ENCODE measurements around the gene PMF1.

The PMF1 gene

DNA sequence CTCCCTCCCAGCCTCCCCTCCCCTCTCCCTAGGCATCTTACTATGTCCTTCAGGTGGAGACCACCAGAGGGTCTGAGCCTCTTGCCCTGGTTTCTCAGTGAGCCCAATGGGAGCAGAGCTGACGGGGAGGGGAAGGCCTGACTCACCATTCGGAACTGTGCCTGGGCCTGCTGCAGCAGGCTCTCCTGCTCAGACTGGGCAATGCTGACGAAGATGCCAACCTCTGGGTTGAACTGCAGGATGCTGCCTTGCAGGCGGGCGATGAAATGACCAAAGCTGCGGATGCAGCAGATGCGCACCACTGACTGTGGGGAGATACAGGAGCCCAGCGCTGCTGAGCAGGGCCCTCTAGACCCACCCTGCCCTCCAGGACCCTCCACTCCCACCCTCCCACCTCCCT, 46.1 kb downstream of the PMF1 start:
- peaks cover 18% of the 10 kb centered on the region for H3K4me1 Mint-ChIP-seq (ENCODE audit: low read depth)
- H3K27ac Mint-ChIP-seq = no peak overlapping the region
- no peaks in the 10 kb centered on the region for H3K27me3 Mint-ChIP-seq
- peaks cover 9% of the 10 kb centered on the region for H3K36me3 Mint-ChIP-seq
- no peaks in the 10 kb centered on the region for H3K9me3 Mint-ChIP-seq (ENCODE audit: low read depth)
- no peak overlapping the region for H3K4me3 Mint-ChIP-seq

DNA sequence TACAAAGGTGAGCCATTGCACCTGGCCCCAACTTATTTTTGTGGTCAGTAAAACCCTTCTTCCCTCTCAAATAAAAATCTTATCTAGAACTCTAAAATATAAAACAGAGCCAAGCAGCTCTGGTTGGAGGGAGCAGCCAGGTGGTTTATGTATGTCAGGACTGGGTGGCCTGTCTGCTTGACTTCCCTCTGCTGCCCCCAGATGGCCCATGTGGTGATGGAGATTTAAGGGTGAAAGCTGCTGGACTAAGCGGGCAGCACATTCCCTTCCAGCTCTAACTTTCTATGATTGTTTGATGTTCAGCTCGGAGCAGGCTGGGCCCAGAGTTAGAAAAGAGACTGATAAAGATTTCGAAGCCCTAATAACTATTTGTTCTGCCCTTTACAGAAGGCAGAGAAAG, 47.0 kb downstream of the PMF1 start:
- Mint-ChIP-seq H3K27ac (no peak overlapping the region), H3K27me3 (no peaks in the 10 kb centered on the region), H3K4me3 (no peak overlapping the region), H3K36me3 (peaks cover 12% of the 10 kb centered on the region), H3K4me1 (ENCODE audit: low read depth) (peaks cover 18% of the 10 kb centered on the region), H3K9me3 (ENCODE audit: low read depth) (no peaks in the 10 kb centered on the region)

DNA sequence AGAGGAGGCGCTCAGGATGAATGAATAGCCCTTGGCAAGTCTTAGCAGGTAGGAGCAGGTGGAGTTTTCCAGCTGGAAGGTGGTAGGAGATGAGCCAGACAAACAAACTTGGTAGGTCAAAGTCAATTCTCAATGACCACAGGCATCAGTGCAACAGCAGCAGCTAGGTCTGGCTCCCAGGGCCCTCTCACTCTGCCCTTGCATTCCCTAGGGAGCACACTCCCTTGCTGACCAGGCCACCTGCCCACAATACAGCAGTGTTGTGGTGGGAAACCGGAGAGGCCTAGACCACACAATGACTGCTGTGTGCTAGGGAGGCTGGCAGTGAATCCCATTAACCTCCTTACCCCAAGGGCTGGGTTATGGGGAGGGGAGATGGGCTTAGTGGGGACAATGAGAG, 48.1 kb downstream of the PMF1 start:
- peaks cover 12% of the 10 kb centered on the region for H3K36me3 Mint-ChIP-seq
- no peaks in the 10 kb centered on the region for H3K27me3 Mint-ChIP-seq
- peaks cover 18% of the 10 kb centered on the region for H3K4me1 Mint-ChIP-seq (ENCODE audit: low read depth)
- no peak overlapping the region for H3K4me3 Mint-ChIP-seq
- H3K9me3 Mint-ChIP-seq (ENCODE audit: low read depth) = no peaks in the 10 kb centered on the region
- H3K27ac Mint-ChIP-seq = peak overlapping the region; percentile 10

DNA sequence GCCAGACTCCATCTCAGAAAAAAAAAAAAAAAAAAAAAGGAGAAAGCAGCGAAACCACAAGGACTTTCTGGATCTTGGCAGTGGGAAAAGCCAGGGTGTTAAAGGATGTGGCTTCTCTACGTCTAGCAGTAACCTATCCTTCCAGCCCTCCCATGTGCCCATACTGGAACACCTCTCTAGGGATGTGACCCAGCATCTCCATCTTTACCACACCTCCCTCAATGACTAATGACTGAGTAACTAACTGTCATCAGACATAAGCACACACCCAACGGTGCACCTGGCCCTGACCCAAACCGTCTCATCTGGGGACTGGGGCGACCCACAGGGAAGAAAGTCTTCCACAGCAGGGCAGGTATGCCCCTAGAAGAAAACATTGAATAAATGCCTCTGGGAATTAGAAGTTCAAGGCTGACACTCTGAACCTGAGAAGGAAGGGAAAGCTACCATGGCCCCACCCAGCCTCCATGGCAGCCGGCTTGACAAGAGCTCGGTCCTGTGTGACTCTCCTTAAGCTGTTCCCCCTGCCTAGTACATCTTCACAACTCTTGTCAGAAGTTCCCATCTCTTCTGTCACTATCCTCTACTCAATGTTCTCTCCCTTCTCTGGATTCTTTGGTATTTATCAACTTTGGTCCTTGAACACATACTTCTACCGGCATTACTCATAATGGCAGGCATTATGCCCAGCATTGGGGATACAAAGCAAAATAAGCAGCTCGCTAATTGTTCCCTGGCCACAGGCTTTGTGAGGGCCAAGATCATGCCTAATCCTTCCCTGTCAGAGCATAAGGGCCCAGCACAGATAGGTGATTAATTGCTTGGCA, 49.9 kb downstream of the PMF1 start:
- Mint-ChIP-seq H3K36me3 (peaks cover 16% of the 10 kb centered on the region), H3K27ac (peak overlapping the region; percentile 54), H3K4me1 (ENCODE audit: low read depth) (peaks cover 15% of the 10 kb centered on the region), H3K9me3 (ENCODE audit: low read depth) (no peaks in the 10 kb centered on the region), H3K27me3 (no peaks in the 10 kb centered on the region), H3K4me3 (no peak overlapping the region)

DNA sequence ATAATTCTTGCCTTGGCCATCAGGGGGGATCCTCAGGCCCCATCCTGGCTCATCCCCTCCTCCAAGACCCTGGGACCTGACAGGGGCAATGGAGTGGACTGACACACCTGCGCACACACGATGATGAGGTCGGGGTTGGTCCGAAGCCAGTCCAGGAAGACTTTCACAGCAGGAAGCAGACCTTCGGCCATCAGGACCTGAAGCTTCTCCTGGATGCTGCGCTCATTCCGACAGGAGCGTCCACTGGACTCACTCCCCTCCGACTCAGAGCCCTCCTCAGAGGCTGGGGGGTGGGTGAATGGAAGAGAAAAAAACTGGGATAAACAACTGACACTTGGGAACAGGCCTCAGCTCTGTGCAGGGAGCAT, 50.5 kb downstream of the PMF1 start:
- Mint-ChIP-seq H3K27ac (no peak overlapping the region), H3K27me3 (no peaks in the 10 kb centered on the region), H3K36me3 (peaks cover 16% of the 10 kb centered on the region), H3K4me1 (ENCODE audit: low read depth) (peaks cover 10% of the 10 kb centered on the region), H3K4me3 (no peak overlapping the region), H3K9me3 (ENCODE audit: low read depth) (no peaks in the 10 kb centered on the region)

DNA sequence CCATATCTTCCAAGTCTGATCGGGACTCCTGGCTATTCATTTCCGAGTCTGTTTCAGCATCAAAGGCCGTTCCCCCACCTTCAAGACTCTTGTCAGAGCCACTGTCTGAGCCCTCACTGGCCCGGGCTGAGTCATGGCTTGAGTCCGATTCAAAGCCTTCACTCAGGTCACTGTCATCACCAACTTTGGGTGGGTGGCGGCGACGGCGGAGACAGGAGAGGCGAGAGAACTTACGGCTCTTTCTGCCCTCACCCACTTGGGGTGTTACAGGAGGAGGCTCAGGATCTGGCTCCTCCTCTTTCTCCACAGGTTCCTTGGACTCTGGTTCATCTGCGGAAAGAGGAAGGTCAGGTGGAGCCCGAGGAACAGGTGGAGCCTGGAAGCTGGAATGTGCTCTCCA, 53.2 kb downstream of the PMF1 start:
- Mint-ChIP-seq H3K27ac (no peak overlapping the region), H3K9me3 (ENCODE audit: low read depth) (no peaks in the 10 kb centered on the region), H3K4me1 (ENCODE audit: low read depth) (peaks cover 7% of the 10 kb centered on the region), H3K4me3 (no peak overlapping the region), H3K27me3 (no peaks in the 10 kb centered on the region), H3K36me3 (peaks cover 16% of the 10 kb centered on the region)

DNA sequence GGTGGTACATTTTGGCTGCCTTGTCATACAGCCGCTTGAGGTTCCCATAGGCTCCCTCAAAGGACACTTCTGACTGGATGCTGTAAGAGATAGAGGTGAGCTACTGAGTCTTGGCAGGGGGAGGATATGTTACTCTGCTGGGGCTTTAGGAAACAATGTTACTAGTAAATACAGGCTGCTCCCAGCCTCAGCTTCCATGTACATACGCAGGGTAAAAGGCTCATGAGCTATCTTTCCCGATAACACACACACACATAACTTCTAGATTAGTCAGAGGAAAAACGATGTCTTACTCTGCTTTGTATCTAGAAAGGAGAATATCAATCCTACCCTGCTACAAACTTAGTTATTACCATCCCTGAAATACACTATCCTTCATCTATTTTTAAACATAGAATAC, 55.5 kb downstream of the PMF1 start:
- H3K9me3 Mint-ChIP-seq (ENCODE audit: low read depth) = no peaks in the 10 kb centered on the region
- H3K27me3 Mint-ChIP-seq = no peaks in the 10 kb centered on the region
- peaks cover 1% of the 10 kb centered on the region for H3K4me1 Mint-ChIP-seq (ENCODE audit: low read depth)
- H3K27ac Mint-ChIP-seq = no peak overlapping the region
- no peak overlapping the region for H3K4me3 Mint-ChIP-seq
- peaks cover 17% of the 10 kb centered on the region for H3K36me3 Mint-ChIP-seq

DNA sequence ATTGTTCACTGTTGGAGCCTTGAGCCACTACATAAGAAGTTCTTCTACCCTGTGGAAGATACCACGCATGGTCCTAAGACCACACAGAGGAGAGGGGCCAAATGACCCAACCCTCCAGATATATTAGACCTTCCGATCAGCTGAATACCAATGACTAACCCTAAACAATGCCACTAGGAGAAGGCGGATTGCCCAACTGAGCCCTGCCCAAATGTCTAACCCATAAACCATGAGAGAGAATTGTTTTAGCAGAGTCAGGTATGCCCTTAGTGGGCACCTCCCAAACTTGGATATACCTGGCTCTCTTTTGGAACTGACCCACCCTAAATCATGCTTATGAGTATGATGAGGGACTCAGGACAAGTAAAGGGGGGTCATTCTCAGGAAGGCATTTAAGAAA, 57.5 kb downstream of the PMF1 start:
- Mint-ChIP-seq H3K9me3 (ENCODE audit: low read depth) (no peaks in the 10 kb centered on the region), H3K36me3 (peaks cover 12% of the 10 kb centered on the region), H3K4me3 (no peak overlapping the region), H3K27me3 (no peaks in the 10 kb centered on the region), H3K4me1 (ENCODE audit: low read depth) (no peaks in the 10 kb centered on the region), H3K27ac (no peak overlapping the region)

DNA sequence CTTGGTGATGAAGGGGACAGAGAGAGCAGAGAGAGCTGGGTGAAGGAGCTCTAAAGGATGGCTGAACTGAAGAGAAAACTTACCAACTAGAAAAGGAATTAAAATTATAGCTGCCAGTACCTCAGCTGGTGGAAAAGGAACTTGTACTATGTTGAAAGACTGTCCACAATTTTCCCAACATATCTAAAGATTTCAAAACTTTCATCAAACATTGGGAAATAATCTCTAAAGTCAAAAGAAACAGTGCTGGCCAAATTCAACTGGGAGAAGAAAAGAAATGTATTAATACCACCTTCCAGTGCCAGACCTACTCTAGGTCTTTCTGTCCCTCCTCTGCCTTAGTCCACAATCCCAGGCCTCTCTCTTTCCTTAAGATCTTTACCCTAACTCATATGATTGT, 63.7 kb downstream of the PMF1 start:
- Mint-ChIP-seq H3K36me3 (peaks cover 8% of the 10 kb centered on the region), H3K9me3 (ENCODE audit: low read depth) (no peaks in the 10 kb centered on the region), H3K27me3 (no peaks in the 10 kb centered on the region), H3K4me3 (no peak overlapping the region), H3K27ac (no peak overlapping the region), H3K4me1 (ENCODE audit: low read depth) (peaks cover 19% of the 10 kb centered on the region)

DNA sequence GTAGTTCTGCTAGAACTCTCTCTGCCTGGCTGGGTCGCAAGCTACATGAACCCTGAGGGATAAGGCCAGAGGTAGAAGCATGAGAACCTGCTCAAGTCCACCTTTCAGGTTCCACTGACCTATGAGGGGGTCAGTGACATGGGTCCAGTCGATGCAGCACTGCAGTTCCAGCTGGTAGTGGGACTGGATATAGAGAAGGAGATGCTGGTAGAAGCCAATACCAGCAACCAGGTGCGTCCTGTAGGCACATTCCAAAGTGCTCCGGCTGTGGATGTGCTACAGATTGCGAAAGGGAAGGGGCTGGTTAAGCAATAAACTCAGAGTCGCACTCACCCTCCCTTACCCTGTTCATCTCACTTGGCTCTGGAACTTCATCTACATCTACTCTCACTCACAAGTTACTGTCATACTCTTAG, 64.2 kb downstream of the PMF1 start:
- no peak overlapping the region for H3K4me3 Mint-ChIP-seq
- H3K36me3 Mint-ChIP-seq = peaks cover 7% of the 10 kb centered on the region
- H3K4me1 Mint-ChIP-seq (ENCODE audit: low read depth) = peaks cover 21% of the 10 kb centered on the region
- no peak overlapping the region for H3K27ac Mint-ChIP-seq
- no peaks in the 10 kb centered on the region for H3K27me3 Mint-ChIP-seq
- H3K9me3 Mint-ChIP-seq (ENCODE audit: low read depth) = no peaks in the 10 kb centered on the region

DNA sequence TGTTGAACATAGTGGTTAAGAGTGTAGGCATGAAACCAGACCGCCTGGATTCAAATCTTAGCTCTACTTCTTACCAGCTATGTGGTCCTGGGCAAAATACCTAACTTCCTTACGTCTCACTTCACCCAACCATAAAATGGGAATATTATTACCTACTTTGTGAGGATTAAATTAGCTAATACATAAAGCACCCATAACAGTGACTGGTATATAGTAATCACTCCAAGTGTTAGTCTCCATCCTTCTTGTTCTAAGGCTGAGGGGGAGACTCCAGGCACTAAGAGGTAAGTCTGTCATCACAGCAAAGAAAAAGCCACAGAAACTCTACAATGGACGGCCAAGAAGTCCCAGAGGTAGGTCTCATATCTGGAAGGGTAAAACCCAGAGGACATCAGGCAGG, 67.0 kb downstream of the PMF1 start:
- H3K4me3 Mint-ChIP-seq = peak overlapping the region; percentile 99
- peaks cover 2% of the 10 kb centered on the region for H3K36me3 Mint-ChIP-seq
- no peaks in the 10 kb centered on the region for H3K27me3 Mint-ChIP-seq
- peaks cover 31% of the 10 kb centered on the region for H3K4me1 Mint-ChIP-seq (ENCODE audit: low read depth)
- no peaks in the 10 kb centered on the region for H3K9me3 Mint-ChIP-seq (ENCODE audit: low read depth)
- H3K27ac Mint-ChIP-seq = peak overlapping the region; percentile 46

DNA sequence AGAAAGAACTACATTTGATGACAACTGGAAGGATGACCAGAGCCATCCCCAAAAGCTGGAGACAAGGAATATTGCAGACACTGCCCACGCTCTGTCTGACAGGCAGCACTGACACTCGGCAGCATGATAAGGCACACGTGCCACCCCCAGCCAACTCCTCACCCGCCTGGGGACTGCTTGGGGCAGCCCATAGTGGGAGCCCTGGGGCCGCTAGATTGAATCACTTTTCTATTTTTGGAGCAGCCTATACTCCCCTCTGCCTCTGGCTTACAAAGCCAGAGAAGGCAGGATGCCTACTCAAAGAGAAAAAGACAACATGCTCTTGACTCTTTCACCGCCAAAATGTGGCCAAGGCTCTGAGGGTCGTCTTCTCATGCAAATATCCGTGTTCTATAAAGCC, 68.5 kb downstream of the PMF1 start:
- Mint-ChIP-seq H3K4me1 (ENCODE audit: low read depth) (peaks cover 31% of the 10 kb centered on the region), H3K27me3 (no peaks in the 10 kb centered on the region), H3K9me3 (ENCODE audit: low read depth) (no peaks in the 10 kb centered on the region), H3K36me3 (peaks cover 2% of the 10 kb centered on the region), H3K4me3 (peak overlapping the region; percentile 99), H3K27ac (peak overlapping the region; percentile 98)

DNA sequence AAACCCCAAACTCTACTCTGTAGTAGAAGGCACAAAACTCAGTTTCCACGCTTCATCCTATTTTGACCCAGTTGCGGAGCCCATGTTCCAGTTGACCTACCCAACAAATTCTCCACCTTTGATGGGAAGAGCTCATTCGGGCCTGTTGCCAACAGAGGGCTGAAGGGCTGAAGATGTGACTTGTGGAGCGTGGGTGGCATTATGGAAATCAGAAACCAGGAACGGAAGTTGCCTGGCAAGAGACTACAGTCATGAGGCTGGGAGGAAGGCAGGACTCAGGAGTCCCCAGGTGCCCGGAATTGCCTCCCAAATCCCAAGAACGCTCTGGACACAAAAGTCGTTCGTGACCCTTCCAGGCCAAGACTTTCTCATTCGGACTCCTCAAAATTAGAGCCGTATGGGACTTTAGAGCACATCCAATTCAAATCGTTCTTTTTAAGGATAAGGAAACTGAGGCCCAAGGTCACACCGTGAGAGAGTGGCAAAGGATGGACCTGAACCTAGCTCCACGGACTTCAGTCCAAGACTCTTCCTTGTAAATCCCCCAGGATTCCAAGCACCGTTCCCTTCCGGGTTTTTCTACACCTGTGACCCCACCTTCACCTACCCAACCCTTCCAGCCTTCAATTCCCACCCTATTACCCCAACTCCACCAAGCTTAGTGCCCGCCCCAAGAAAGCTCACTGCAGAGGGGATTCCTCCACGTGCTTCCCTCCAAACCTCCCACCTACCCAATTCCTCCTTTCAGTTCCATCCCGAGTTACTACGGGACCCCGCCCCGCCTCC, 69.1 kb downstream of the PMF1 start:
- Mint-ChIP-seq H3K4me1 (ENCODE audit: low read depth) (peaks cover 31% of the 10 kb centered on the region), H3K9me3 (ENCODE audit: low read depth) (no peaks in the 10 kb centered on the region), H3K27me3 (no peaks in the 10 kb centered on the region), H3K36me3 (peaks cover 2% of the 10 kb centered on the region), H3K4me3 (peak overlapping the region; percentile 99), H3K27ac (peak overlapping the region; percentile 98)

DNA sequence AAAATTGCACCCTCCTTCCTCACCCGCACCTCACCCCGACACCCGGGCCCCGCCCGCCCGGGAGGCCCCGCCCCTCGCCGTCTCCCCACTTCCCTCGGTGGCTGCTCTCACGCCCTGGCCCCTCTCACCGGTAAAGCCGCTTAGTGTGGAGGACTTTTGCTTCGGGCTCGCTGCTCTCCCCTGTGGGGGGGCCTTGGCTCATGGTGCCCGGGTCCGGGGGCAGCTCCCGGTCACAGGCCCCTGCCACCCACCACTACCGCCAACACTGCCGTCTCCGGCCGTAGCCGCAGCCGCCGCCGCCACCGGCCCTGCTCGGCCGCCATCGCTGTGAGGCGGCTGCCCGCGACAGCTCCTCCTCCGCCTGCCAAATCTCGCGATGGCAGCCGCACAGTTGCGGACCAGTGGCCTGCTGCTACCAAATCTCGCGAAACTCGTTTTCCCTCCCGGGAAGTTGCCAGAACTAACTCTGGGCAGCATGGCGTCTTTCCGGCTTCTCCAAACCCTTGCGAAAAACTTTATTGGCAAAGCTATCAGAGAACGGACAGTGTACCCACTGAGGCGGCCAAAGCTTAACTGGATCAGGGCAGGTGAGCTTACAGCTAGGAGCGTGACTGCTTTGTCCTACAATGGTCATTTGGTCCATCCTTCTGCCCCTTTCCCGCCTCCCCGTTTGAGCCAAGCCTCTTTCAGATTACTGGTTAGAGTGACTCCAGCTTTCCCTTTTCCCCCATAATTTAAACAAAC, 69.8 kb downstream of the PMF1 start, which contains the start of gene SMG5:
Gene SMG5 (minus strand): TSS at position 347 of the 744 bp plus-strand sequence. CDS start 145 bp downstream, at position 202.
- Mint-ChIP-seq H3K27ac (peak within 1 kb of the TSS; percentile 98), H3K9me3 (ENCODE audit: low read depth) (no peaks in the 10 kb centered on the region), H3K36me3 (peaks cover 2% of the 10 kb centered on the region), H3K4me3 (peak within 1 kb of the TSS; percentile 99), H3K4me1 (ENCODE audit: low read depth) (peaks cover 31% of the 10 kb centered on the region), H3K27me3 (no peaks in the 10 kb centered on the region)

DNA sequence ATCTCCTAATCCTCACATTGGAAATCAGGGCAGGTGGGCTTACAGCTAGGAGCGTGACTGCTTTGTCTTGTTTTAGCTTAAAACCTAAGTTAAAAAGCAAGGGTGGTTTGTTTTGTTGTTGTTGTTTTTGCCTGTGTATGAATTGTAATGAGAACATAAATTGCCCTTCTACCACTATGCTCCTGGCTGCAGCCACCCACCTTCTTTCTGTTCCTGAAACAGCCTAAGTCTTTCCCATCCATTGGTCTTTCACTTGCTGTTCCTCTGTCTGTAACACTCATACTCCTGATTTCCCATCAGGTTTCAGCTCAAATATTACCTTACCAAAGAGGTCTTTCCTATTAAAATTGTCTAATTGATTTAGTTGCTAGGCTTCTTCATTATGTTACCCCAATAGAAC, 70.7 kb downstream of the PMF1 start:
- Mint-ChIP-seq H3K4me3 (peak overlapping the region; percentile 99), H3K36me3 (no peaks in the 10 kb centered on the region), H3K4me1 (ENCODE audit: low read depth) (peaks cover 27% of the 10 kb centered on the region)

More for the DNA sequence above, 70.7 kb downstream of the PMF1 start:
- Mint-ChIP-seq H3K27ac (peak overlapping the region; percentile 98), H3K9me3 (ENCODE audit: low read depth) (no peaks in the 10 kb centered on the region), H3K27me3 (no peaks in the 10 kb centered on the region)

Data from activated naive CD8-positive, alpha-beta T cell (primary cell).